AG08396 (cell line): ENCODE measurements around the gene KIF22.
"Not testable (repeated sequence)": the region's sequence is repeated elsewhere in the genome, so short reads cannot be mapped to it uniquely, and the experiment has no call there.

Experiments used
- DNase-seq: peaks from one replicate; pipeline ENCODE4 v3.0.0; 2012; ENCODE audit warnings: low spot score, mixed read lengths

The KIF22 gene

GRCh38 chr16:29815032-29815721 lies 24.6 kb downstream of the KIF22 start:
- no peak for DNase-seq

GRCh38 chr16:29815793-29816693 lies 25.5 kb downstream of the KIF22 start, which contains the start of gene PAGR1:
Gene PAGR1, plus strand, starts transcription at chr16:29816152. Its CDS starts 374 bp downstream, at chr16:29816526.
- peak; percentile 94 for DNase-seq

GRCh38 chr16:29816694-29817441 lies 26.3 kb downstream of the KIF22 start:
- DNase-seq, result peak; percentile 71

GRCh38 chr16:29818082-29818481 lies 27.5 kb downstream of the KIF22 start:
- no peak for DNase-seq

- DNase-seq, result no peak
These were observed 29.0 kb downstream of the KIF22 start for GRCh38 chr16:29819506-29819905.

GRCh38 chr16:29820271-29820701 lies 29.7 kb downstream of the KIF22 start, which contains the start of gene MVP:
Gene MVP, plus strand, starts transcription at chr16:29820462. Its CDS starts 10,088 bp downstream, at chr16:29830550.
- DNase-seq, result peak; percentile 78

GRCh38 chr16:29820730-29821642 lies 30.4 kb downstream of the KIF22 start:
- peak; percentile 48 for DNase-seq

- peak; percentile 50 for DNase-seq
These were observed 31.1 kb downstream of the KIF22 start for GRCh38 chr16:29821643-29822115.

GRCh38 chr16:29824589-29825144 lies 34.1 kb downstream of the KIF22 start:
- no peak for DNase-seq

GRCh38 chr16:29825145-29826044 lies 34.8 kb downstream of the KIF22 start:
- peak; percentile 75 for DNase-seq

- no peak for DNase-seq
These were observed 35.8 kb downstream of the KIF22 start for GRCh38 chr16:29826342-29826695.

- DNase-seq, result no peak
These were observed 40.2 kb downstream of the KIF22 start for GRCh38 chr16:29830774-29831173.

- no peak for DNase-seq
These were observed 40.9 kb downstream of the KIF22 start for GRCh38 chr16:29831490-29831889.

- not testable (repeated sequence) for DNase-seq
These were observed 42.7 kb downstream of the KIF22 start for GRCh38 chr16:29833219-29833618.

GRCh38 chr16:29834079-29834478 lies 43.5 kb downstream of the KIF22 start:
- no peak for DNase-seq

GRCh38 chr16:29835926-29836325 lies 45.4 kb downstream of the KIF22 start:
- no peak for DNase-seq

- DNase-seq, result no peak
These were observed 46.1 kb downstream of the KIF22 start for GRCh38 chr16:29836623-29837022.

- DNase-seq, result no peak
These were observed 47.3 kb downstream of the KIF22 start for GRCh38 chr16:29837841-29838240.

GRCh38 chr16:29839822-29840221 lies 49.3 kb downstream of the KIF22 start:
- DNase-seq, result no peak

- DNase-seq, result no peak
These were observed 49.7 kb downstream of the KIF22 start for GRCh38 chr16:29840240-29840639.
